IMR-90 (cell line): ENCODE results near the gene TCHP. TPM values are rescaled to one million over a fixed set of nuclear protein-coding genes. Genes with fewer than 3 reads are reported as not detected.

Experiments
- ATAC-seq: fragments of 200-7000 bp; cut with Tn5 transposase; 2 replicates; pipeline ENCODE4 v1.9.1; 2020; ENCODE audit warnings: low read depth, mild to moderate bottlenecking, moderate library complexity
- BruUV-seq: library from RNA; stranded (reverse); fragments of 400-500 nt; replicated peaks from 2 replicates; lab custom pipeline; 2021; lab: Mats Ljungman, UMichigan
- CTCF ChIA-PET: fragments of 300-600 bp; formaldehyde crosslinking; extraction: SDS; loops from one replicate; lab custom pipeline; 2021; ENCODE audit warnings: antibody characterized with exemption; lab: Yijun Ruan, JAX
- POLR2A ChIA-PET: fragments of 300-600 bp; sonication (Branson Sonifier 250); formaldehyde crosslinking; loops from one replicate; lab custom pipeline; 2022; ENCODE audit warnings: antibody characterized with exemption; ENCODE audit not compliant: unreplicated experiment; lab: Charles Lee
- DNase-seq: peaks from one replicate; pipeline ENCODE4 v3.0.0; 2013
- H2AFZ ChIP-seq: replicated peaks from 2 replicates; pipeline ENCODE3; 2013; ENCODE audit warnings: low read length, mild to moderate bottlenecking; ENCODE audit not compliant: poor library complexity
- H2AK5ac ChIP-seq: 2 replicates; pipeline ENCODE4 v1.6.1; 2013; ENCODE audit warnings: low read depth, low read length, inconsistent platforms
- H2AK9ac ChIP-seq: replicated peaks from 2 replicates; pipeline ENCODE3; 2013; ENCODE audit warnings: mild to moderate bottlenecking, low read depth, low read length, moderate library complexity; ENCODE audit not compliant: poor library complexity
- H2BK120ac ChIP-seq: 2 replicates; pipeline ENCODE4 v1.6.1; 2013; ENCODE audit warnings: low read depth, low read length, inconsistent platforms
- H2BK15ac ChIP-seq: 3 replicates; pipeline ENCODE4 v1.6.1; 2013; ENCODE audit warnings: low read depth, low read length, inconsistent platforms
- H2BK20ac ChIP-seq: 2 replicates; pipeline ENCODE4 v1.6.1; 2013; ENCODE audit warnings: low read depth, mild to moderate bottlenecking, inconsistent platforms, low read length, moderate library complexity
- H2BK5ac ChIP-seq: 2 replicates; pipeline ENCODE4 v1.6.1; 2013; ENCODE audit warnings: mild to moderate bottlenecking, low read depth, low read length, inconsistent platforms; ENCODE audit not compliant: poor library complexity, severe bottlenecking
- H3K14ac ChIP-seq: replicated peaks from 2 replicates; pipeline ENCODE4 v1.6.1; 2013; ENCODE audit warnings: low read depth, low read length, inconsistent platforms
- H3K18ac ChIP-seq: 2 replicates; pipeline ENCODE4 v1.6.1; 2013; ENCODE audit warnings: low read depth, low read length, control low read depth
- H3K23ac ChIP-seq: 2 replicates; pipeline ENCODE4 v1.6.1; 2013; ENCODE audit warnings: low read depth, low read length, inconsistent platforms
- H3K27ac ChIP-seq: 2 replicates; pipeline ENCODE4 v1.5.1; 2013; ENCODE audit warnings: mild to moderate bottlenecking, control low read depth, low read length; ENCODE audit not compliant: insufficient read depth
- H3K27me3 ChIP-seq: 2 replicates; pipeline ENCODE4 v1.6.1; 2013; ENCODE audit warnings: low read length; ENCODE audit not compliant: control insufficient read depth, insufficient read depth
- H3K36me3 ChIP-seq: 2 replicates; pipeline ENCODE4 v1.6.1; 2013; ENCODE audit warnings: low read length, mixed read lengths; ENCODE audit not compliant: control insufficient read depth, insufficient read depth
- H3K4ac ChIP-seq: 2 replicates; pipeline ENCODE4 v1.6.1; 2013; ENCODE audit warnings: low read depth, low read length, inconsistent platforms
- H3K4me1 ChIP-seq: 2 replicates; pipeline ENCODE4 v1.6.1; 2013; ENCODE audit warnings: low read length, mixed read lengths; ENCODE audit not compliant: control insufficient read depth, insufficient read depth
- H3K4me2 ChIP-seq: 2 replicates; pipeline ENCODE4 v1.6.1; 2013; ENCODE audit warnings: low read depth, mild to moderate bottlenecking, control low read depth, low read length, moderate library complexity
- H3K4me3 ChIP-seq: 2 replicates; pipeline ENCODE4 v1.5.1; 2013; ENCODE audit warnings: low read depth, mild to moderate bottlenecking, control low read depth, low read length, moderate library complexity; ENCODE audit not compliant: insufficient read depth
- H3K56ac ChIP-seq: 2 replicates; pipeline ENCODE4 v1.6.1; 2013; ENCODE audit warnings: low read length, inconsistent platforms; ENCODE audit not compliant: insufficient read depth; ENCODE audit errors: extremely low read depth
- H3K79me1 ChIP-seq, 2 experiments: 2 replicates each; pipeline ENCODE4 v1.6.1; 2013; ENCODE audit warnings: low read length in 2 of 2, inconsistent platforms in 1 of 2, low read depth in 1 of 2
- H3K9ac ChIP-seq: 2 replicates; pipeline ENCODE4 v1.6.1; 2013; ENCODE audit warnings: low read depth, low read length, control low read depth
- H3K9me1 ChIP-seq: 2 replicates; pipeline ENCODE4 v1.6.1; 2013; ENCODE audit warnings: low read length, inconsistent platforms; ENCODE audit not compliant: insufficient read depth
- H3K9me3 ChIP-seq: 2 replicates; pipeline ENCODE4 v1.6.1; 2013; ENCODE audit warnings: low read length; ENCODE audit not compliant: control insufficient read depth, insufficient read depth
- H4K20me1 ChIP-seq: 2 replicates; pipeline ENCODE4 v1.6.1; 2013; ENCODE audit warnings: low read length, inconsistent platforms; ENCODE audit not compliant: insufficient read depth
- H4K5ac ChIP-seq: 2 replicates; pipeline ENCODE4 v1.6.1; 2013; ENCODE audit warnings: mild to moderate bottlenecking, low read depth, low read length, control low read depth
- H4K8ac ChIP-seq, 2 experiments: 2 replicates each; pipeline ENCODE4 v1.6.1; 2013; ENCODE audit warnings: low read depth in 2 of 2, low read length in 2 of 2, control low read depth in 1 of 2, inconsistent platforms in 1 of 2
- H4K91ac ChIP-seq: 2 replicates; pipeline ENCODE4 v1.6.1; 2013; ENCODE audit warnings: low read depth, low read length, inconsistent platforms; ENCODE audit not compliant: insufficient read depth
- CEBPB ChIP-seq: IDR thresholded peaks from 2 replicates; pipeline ENCODE4 v1.6.1; 2012; ENCODE audit warnings: low read depth, low read length, improper control_type of control experiment
- CHD1 ChIP-seq: IDR thresholded peaks from 2 replicates; pipeline ENCODE4 v1.6.1; 2012; ENCODE audit warnings: low read depth, low read length, improper control_type of control experiment
- CTCF ChIP-seq: conservative IDR thresholded peaks from 2 replicates; pipeline ENCODE4 v1.5.1; 2012; ENCODE audit warnings: mild to moderate bottlenecking, low read depth, low read length, improper control_type of control experiment
- FOS ChIP-seq: fragments of 150-350 bp; IDR thresholded peaks from 2 replicates; pipeline ENCODE4 v1.6.1; 2016; ENCODE audit warnings: low read depth, low read length
- MAFK ChIP-seq: IDR thresholded peaks from 2 replicates; pipeline ENCODE4 v1.6.1; 2012; ENCODE audit warnings: low read depth, low read length, improper control_type of control experiment
- MAZ ChIP-seq: IDR thresholded peaks from 2 replicates; pipeline ENCODE4 v1.6.1; 2012; ENCODE audit warnings: low read depth, mild to moderate bottlenecking, low read length, improper control_type of control experiment, moderate library complexity, borderline replicate concordance
- POLR2A ChIP-seq: IDR thresholded peaks from 2 replicates; pipeline ENCODE4 v1.6.1; 2012; ENCODE audit warnings: mild to moderate bottlenecking, low read depth, low read length
- RFX5 ChIP-seq: IDR thresholded peaks from 2 replicates; pipeline ENCODE4 v1.8.0; 2012; ENCODE audit warnings: low read depth, mild to moderate bottlenecking, low read length, moderate library complexity
- USF2 ChIP-seq: fragments of 150-350 bp; IDR thresholded peaks from 2 replicates; pipeline ENCODE4 v1.6.1; 2017; ENCODE audit warnings: mild to moderate bottlenecking, antibody characterized with exemption, low read length, low read depth
- WGBS, 2 experiments: methylation state at CpG; one replicate each; pipeline versions ENCODE4 v1.1.5 to v1.1.7; 2013; ENCODE audit warnings: missing lambda C conversion rate in 2 of 2; ENCODE audit not compliant: insufficient read length in 1 of 2; ENCODE audit errors: extremely low coverage in 2 of 2; 5-methylcytosine and 5-hydroxymethylcytosine counted together
- dilution Hi-C: fragments of 300-500 bp; cut with HindIII; formaldehyde crosslinking; loops from one replicate; pipeline ENCODE4 v1.14.3; 2018; ENCODE audit warnings: low sequenced_read_pairs; ENCODE audit not compliant: unreplicated experiment
- in situ Hi-C: fragments of 300-500 bp; cut with MboI; formaldehyde crosslinking; loops from 3 replicates; pipeline ENCODE4 v1.14.3; 2019; ENCODE audit warnings: low sequenced_read_pairs, inconsistent platforms, mixed read lengths
- intact Hi-C: fragments of 100-400 bp; cut with micrococcal nuclease; formaldehyde crosslinking; loops from 2 replicates; pipeline ENCODE4 v1.10.0; 2022
- polyA plus RNA-seq, 3 experiments: library from polyadenylated mRNA; depleted of rRNA; stranded (reverse); fragments of >200 nt; gene quantifications; 2 replicates each; pipeline ENCODE4 v1.2.3, GENCODE V29; 2012; ENCODE audit warnings: low replicate concordance in 1 of 3
- total RNA-seq: library from RNA; depleted of rRNA; stranded (reverse); fragments of >200 nt; gene quantifications from 2 replicates; pipeline ENCODE4 v1.2.3, GENCODE V29; 2012

The TCHP gene
- total and polyA plus RNA-seq, 2 of the 4 experiments (the other 2 are of a cell fraction) = 6.1 to 13.4 TPM

GRCh38 chr12:109870648-109871047, 29.4 kb upstream of the TCHP start:
- intact Hi-C loops = no loop called here
- CTCF ChIA-PET = no interaction called here
- in situ Hi-C loops = no loop called here

More at GRCh38 chr12:109870648-109871047, 29.4 kb upstream of the TCHP start:
- Histone ChIP-seq H3K9ac (no peak overlapping the region), H3K18ac (no peak overlapping the region), H3K27ac (no peak overlapping the region), H3K56ac (no peak overlapping the region), H3K4me3 (no peak overlapping the region), H2AK5ac (no peak overlapping the region), H3K14ac (no peak overlapping the region), H3K23ac (no peak overlapping the region), H2BK5ac (no peak overlapping the region), H4K5ac (no peak overlapping the region), H4K8ac (no peak overlapping the region), H2BK20ac (no peak overlapping the region), H3K9me3 (no peaks in the 10 kb centered on the region), H4K20me1 (peaks cover 10% of the 10 kb centered on the region), H4K91ac (no peak overlapping the region), H2BK120ac (no peak overlapping the region), H2AFZ (no peak overlapping the region), H3K79me1 (peaks cover 29 to 61% of the 10 kb centered on the region in 2 experiments), H3K36me3 (peaks cover 8% of the 10 kb centered on the region), H2BK15ac (no peak overlapping the region), H3K4me2 (no peak overlapping the region), H3K27me3 (no peaks in the 10 kb centered on the region), H3K9me1 (peaks cover 24% of the 10 kb centered on the region), H2AK9ac (no peak overlapping the region), H3K4ac (no peak overlapping the region), H3K4me1 (no peaks in the 10 kb centered on the region; the same call in 1 of the 2 replicates)
- TF ChIP-seq MAFK (no peak), MAZ (no peak), FOS (no peak), CHD1 (no peak), RFX5 (no peak), USF2 (no peak), POLR2A (no peak), CEBPB (no peak), CTCF (no peak)
- dilution Hi-C loops = no loop called here
- no TSS peak for BruUV-seq
- peak; percentile 74 for DNase-seq
- POLR2A ChIA-PET = no interaction called here
- peak; percentile 77 for ATAC-seq
- WGBS, 2 experiments = 50% methylated on average over 1 of the region's 2 CpGs; no CpG with 5 or more reads in 1 of the 2 experiments
